T-cell (primary cell): ENCODE data around the gene YIPF4. TPM values are rescaled to one million over a fixed set of nuclear protein-coding genes. Genes with fewer than 3 reads are reported as not detected.
"Not testable (repeated sequence)": the region's sequence is repeated elsewhere in the genome, so short reads cannot be mapped to it uniquely, and the experiment has no call there.

Experiments
- ATAC-seq, 4 experiments: fragments of 200-7000 bp in 3 of 4; fragments of 150-1000 bp in 1 of 4; cut with Tn5 transposase; replicated peaks in 1 of 4; 1 replicate in 3 of 4; 2 replicates in 1 of 4; pipeline ENCODE4 v1.10.0; 2021; ENCODE audit warnings: moderate library complexity in 3 of 4, mild to moderate bottlenecking in 2 of 4, moderate number of reproducible peaks in 1 of 4
- CTCF ChIA-PET, 2 donors: fragments of 300-600 bp; sonication (Branson Sonifier 250); formaldehyde crosslinking; loops; one replicate each; lab custom pipeline; 2022; ENCODE audit warnings: antibody characterized with exemption in 2 of 2; lab: Charles Lee
- POLR2A ChIA-PET, 2 donors: fragments of 300-600 bp; sonication (Branson Sonifier 250); formaldehyde crosslinking; loops; one replicate each; lab custom pipeline; 2022; ENCODE audit warnings: antibody characterized with exemption in 2 of 2; lab: Charles Lee
- DNase-seq, 35 experiments: peaks; one replicate each; pipeline versions ENCODE4 v3.0.0 to v3.0.0-alpha.2; 2013 to 2023
- H3K27ac ChIP-seq: one replicate; pipeline ENCODE4 v1.5.1; 2013; ENCODE audit warnings: low read length
- H3K27me3 ChIP-seq, 2 experiments: replicated peaks in 1 of 2; 1 replicate in 1 of 2; 2 replicates in 1 of 2; pipeline versions ENCODE4 v1.6.1 to v1.7.0; 2013; ENCODE audit warnings: low read length in 1 of 2, mixed read lengths in 1 of 2; ENCODE audit not compliant: control insufficient read depth in 2 of 2, insufficient read depth in 2 of 2; ENCODE audit errors: extremely low read depth in 1 of 2
- H3K36me3 ChIP-seq, 2 donors: 1 replicate in 1 of 2; 2 replicates in 1 of 2; pipeline versions ENCODE4 v1.6.1 to v1.7.0; 2013; ENCODE audit warnings: low read length in 1 of 2; ENCODE audit not compliant: control insufficient read depth in 2 of 2, insufficient read depth in 1 of 2; ENCODE audit errors: extremely low read depth in 1 of 2
- H3K4me1 ChIP-seq, 2 experiments: 1 replicate in 1 of 2; 2 replicates in 1 of 2; pipeline versions ENCODE4 v1.6.1 to v1.7.0; 2013; ENCODE audit warnings: low read length in 2 of 2, mixed read lengths in 1 of 2; ENCODE audit not compliant: insufficient read depth in 2 of 2, control insufficient read depth in 1 of 2; ENCODE audit errors: extremely low read depth in 1 of 2
- H3K4me3 ChIP-seq, 2 donors: 1 replicate in 1 of 2; 2 replicates in 1 of 2; pipeline versions ENCODE4 v1.5.1 to v1.7.0; 2013; ENCODE audit warnings: mild to moderate bottlenecking in 2 of 2, low read length in 1 of 2, moderate library complexity in 1 of 2; ENCODE audit not compliant: control insufficient read depth in 1 of 2; ENCODE audit errors: extremely low read depth in 1 of 2
- H3K9me3 ChIP-seq: 2 replicates; pipeline ENCODE4 v1.7.0; 2013
- H3K27ac Mint-ChIP-seq, 2 donors: one replicate each; pipeline ENCODE4 v1.8.0; 2020 to 2021; ENCODE audit warnings: mild to moderate bottlenecking in 2 of 2, mixed read lengths in 2 of 2
- H3K27me3 Mint-ChIP-seq, 2 donors: one replicate each; pipeline ENCODE4 v1.8.0; 2021 to 2022; ENCODE audit warnings: mixed read lengths in 2 of 2
- H3K36me3 Mint-ChIP-seq: one replicate; pipeline ENCODE4 v1.8.0; 2021; ENCODE audit warnings: mixed read lengths
- H3K4me1 Mint-ChIP-seq, 3 donors: one replicate each; pipeline ENCODE4 v1.8.0; 2020 to 2022; ENCODE audit warnings: mixed read lengths in 3 of 3, mild to moderate bottlenecking in 1 of 3
- H3K4me3 Mint-ChIP-seq, 3 donors: one replicate each; pipeline ENCODE4 v1.8.0; 2020 to 2022; ENCODE audit warnings: mild to moderate bottlenecking in 3 of 3, mixed read lengths in 3 of 3, moderate library complexity in 3 of 3
- H3K9me3 Mint-ChIP-seq, 3 donors: one replicate each; pipeline ENCODE4 v1.8.0; 2020 to 2022; ENCODE audit warnings: mixed read lengths in 3 of 3
- WGBS: methylation state at CpG from one replicate; pipeline ENCODE4 v1.1.5; 2013; ENCODE audit warnings: missing lambda C conversion rate; ENCODE audit not compliant: insufficient coverage; 5-methylcytosine and 5-hydroxymethylcytosine counted together
- total RNA-seq, 35 experiments: library from RNA in 6 of 35; stranded (reverse) in 6 of 35; fragments of 120-200 nt in 1 of 35; gene quantifications; one replicate each; pipeline versions ENCODE4 v1.2.1 to v1.2.4 and lab custom pipeline; 2013 to 2026

The YIPF4 gene
- total RNA-seq, 5 donors from 2014 or later (not counting 1 experiment from before 2014, with no cell fraction given) = 17.1 to 47.5 (median 42.7) TPM

DNA sequence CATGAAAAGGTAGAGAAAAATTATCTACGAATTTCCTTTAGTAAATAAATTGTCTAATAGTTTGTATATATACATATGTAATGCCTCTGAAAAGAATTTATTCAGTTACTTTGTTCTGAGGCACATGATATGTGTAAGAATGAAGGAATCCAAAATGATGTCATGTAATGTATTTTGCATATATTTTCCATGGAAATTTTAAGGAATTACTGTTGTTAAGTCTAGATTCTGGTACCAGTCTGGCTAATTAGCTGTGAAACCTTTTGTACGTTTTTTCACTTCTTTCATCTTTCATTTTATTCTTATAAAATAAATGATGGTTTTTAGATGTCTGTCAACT lies 12.3 kb downstream of the YIPF4 start:
- H3K27me3 ChIP-seq = no peaks in the 10 kb centered on the region
- Mint-ChIP-seq H3K4me1 (peaks cover 35 to 39% (median 38%) of the 10 kb centered on the region in 3 donors), H3K36me3 (peaks cover 25% of the 10 kb centered on the region), H3K9me3 (no peaks in the 10 kb centered on the region), H3K4me3 (no peak overlapping the region), H3K27me3 (no peaks in the 10 kb centered on the region), H3K27ac (peak overlapping the region in 1 of 2 donors; percentile 22)
- H3K9me3 ChIP-seq = no peaks in the 10 kb centered on the region
- peaks cover 0 to 10% of the 10 kb centered on the region in 2 experiments for H3K4me1 ChIP-seq
- ATAC-seq (no peak), DNase-seq (no peak)
- no peak overlapping the region for H3K4me3 ChIP-seq
- POLR2A ChIA-PET = no interaction called here
- H3K36me3 ChIP-seq = peaks cover 0 to 18% of the 10 kb centered on the region in 2 donors
- H3K27ac ChIP-seq = no peak overlapping the region
- CTCF ChIA-PET = no interaction called here
- WGBS = no CpG with 5 or more reads among the region's 2 CpGs

DNA sequence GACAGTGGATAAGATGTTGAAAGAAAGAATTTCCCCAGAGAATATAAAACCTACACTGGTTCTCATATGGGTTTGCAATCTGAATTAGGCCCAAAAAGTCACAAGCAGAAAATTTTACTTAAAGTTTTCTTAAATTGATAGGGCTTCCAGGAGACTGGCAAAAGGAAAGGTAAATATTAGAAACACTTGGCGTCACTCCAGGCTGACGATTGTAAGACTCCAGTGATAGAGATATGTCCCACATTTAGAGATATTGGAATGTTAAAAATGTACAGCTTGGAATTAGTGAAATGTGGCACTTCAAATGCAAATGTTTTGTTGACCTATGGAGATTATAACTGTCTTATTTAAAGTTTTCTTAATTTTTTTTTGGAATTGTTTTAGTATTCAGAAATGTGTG lies 14.0 kb downstream of the YIPF4 start:
- H3K27me3 Mint-ChIP-seq = no peaks in the 10 kb centered on the region
- POLR2A ChIA-PET = no interaction called here
- Histone ChIP-seq H3K36me3 (peaks cover 0 to 26% of the 10 kb centered on the region in 2 donors), H3K9me3 (no peaks in the 10 kb centered on the region), H3K27ac (no peak overlapping the region), H3K4me1 (peaks cover 0 to 8% of the 10 kb centered on the region in 2 experiments), H3K4me3 (no peak overlapping the region), H3K27me3 (no peaks in the 10 kb centered on the region)
- peaks cover 23 to 27% (median 26%) of the 10 kb centered on the region in 3 donors for H3K4me1 Mint-ChIP-seq
- WGBS = 100% methylated on average over 2 of the region's 2 CpGs
- H3K9me3 Mint-ChIP-seq = no peaks in the 10 kb centered on the region
- CTCF ChIA-PET = no interaction called here
- H3K27ac Mint-ChIP-seq = no peak overlapping the region
- ATAC-seq (no peak), DNase-seq (no peak)
- peaks cover 26% of the 10 kb centered on the region for H3K36me3 Mint-ChIP-seq
- no peak overlapping the region for H3K4me3 Mint-ChIP-seq

DNA sequence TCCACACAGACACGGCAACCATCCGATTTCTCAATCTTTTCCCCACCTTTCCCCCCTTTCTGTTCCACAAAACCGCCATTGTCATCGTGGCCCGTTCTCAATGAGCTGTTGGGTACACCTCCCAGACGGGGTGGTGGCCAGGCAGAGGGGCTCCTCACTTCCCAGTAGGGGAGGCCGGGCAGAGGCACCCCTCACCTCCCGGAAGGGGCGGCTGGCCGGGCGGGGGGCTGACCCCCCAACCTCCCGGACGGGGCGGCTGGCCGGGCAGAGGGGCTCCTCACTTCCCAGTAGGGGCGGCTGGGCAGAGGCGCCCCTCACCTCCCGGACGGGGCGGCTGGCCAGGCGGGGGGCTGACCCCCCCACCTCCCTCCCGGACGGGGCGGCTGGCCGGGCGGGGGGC lies 15.8 kb downstream of the YIPF4 start:
- H3K27ac Mint-ChIP-seq, H3K27me3 Mint-ChIP-seq, H3K27me3 ChIP-seq, H3K4me3 Mint-ChIP-seq, POLR2A ChIA-PET, ATAC-seq, DNase-seq, H3K27ac ChIP-seq, CTCF ChIA-PET, H3K9me3 ChIP-seq, H3K4me3 ChIP-seq, H3K9me3 Mint-ChIP-seq, H3K4me1 ChIP-seq: not testable (repeated sequence)
- H3K36me3 Mint-ChIP-seq = peaks cover 24% of the 10 kb centered on the region
- H3K36me3 ChIP-seq = peaks cover 0 to 26% of the 10 kb centered on the region in 2 donors
- WGBS = no CpG with 5 or more reads among the region's 26 CpGs
- peaks cover 9 to 14% (median 14%) of the 10 kb centered on the region in 3 donors for H3K4me1 Mint-ChIP-seq

GRCh38 chr2:32293966-32294562 lies 16.4 kb downstream of the YIPF4 start:
- H3K4me1 Mint-ChIP-seq, H3K27me3 ChIP-seq, H3K9me3 ChIP-seq, H3K9me3 Mint-ChIP-seq, H3K4me1 ChIP-seq, H3K27ac ChIP-seq, ATAC-seq, POLR2A ChIA-PET, H3K27me3 Mint-ChIP-seq, H3K4me3 Mint-ChIP-seq, H3K4me3 ChIP-seq, DNase-seq, CTCF ChIA-PET, H3K27ac Mint-ChIP-seq: not testable (repeated sequence)
- peaks cover 23% of the 10 kb centered on the region for H3K36me3 Mint-ChIP-seq
- H3K36me3 ChIP-seq = peaks cover 3 to 28% of the 10 kb centered on the region in 2 donors
- 97% methylated on average over 7 of the region's 43 CpGs for WGBS

DNA sequence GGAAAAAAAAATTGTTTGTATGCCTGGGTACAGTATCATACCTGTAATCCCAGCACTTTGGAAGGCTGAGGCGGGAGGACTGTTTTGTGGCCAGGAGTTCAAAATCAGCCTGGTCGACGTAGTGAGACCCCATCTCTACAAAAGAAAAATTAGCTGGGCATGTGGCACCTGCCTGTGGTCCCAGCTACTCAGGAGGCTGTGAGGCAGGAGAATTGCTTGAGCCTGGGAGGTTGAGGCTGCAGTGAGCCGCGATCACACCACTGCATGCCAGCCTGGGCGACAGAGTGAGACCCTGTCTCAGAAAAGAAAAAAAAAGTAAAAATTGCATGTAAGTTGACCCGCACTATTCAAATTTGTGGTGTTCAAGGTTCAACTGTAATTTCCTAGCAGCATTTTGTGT lies 32.9 kb downstream of the YIPF4 start:
- ChIA-PET CTCF (no interaction called here), POLR2A (no interaction called here)
- Mint-ChIP-seq H3K4me3 (no peak overlapping the region), H3K27ac (no peak overlapping the region), H3K36me3 (peaks cover 25% of the 10 kb centered on the region), H3K9me3 (no peaks in the 10 kb centered on the region), H3K27me3 (no peaks in the 10 kb centered on the region), H3K4me1 (no peaks in the 10 kb centered on the region)
- H3K4me1 ChIP-seq = no peaks in the 10 kb centered on the region
- H3K27ac ChIP-seq = no peak overlapping the region
- WGBS = 100% methylated on average over 4 of the region's 7 CpGs
- no peak for ATAC-seq
- H3K9me3 ChIP-seq = no peaks in the 10 kb centered on the region
- DNase-seq = no peak
- H3K27me3 ChIP-seq = no peaks in the 10 kb centered on the region
- H3K4me3 ChIP-seq = no peak overlapping the region
- peaks cover 0 to 4% of the 10 kb centered on the region in 2 donors for H3K36me3 ChIP-seq

- no peaks in the 10 kb centered on the region for H3K4me1 ChIP-seq
- peaks cover 0 to 2% of the 10 kb centered on the region in 2 donors for H3K36me3 ChIP-seq
- ATAC-seq (no peak), DNase-seq (no peak)
- H3K36me3 Mint-ChIP-seq = peaks cover 16% of the 10 kb centered on the region
- ChIA-PET POLR2A (interaction anchor here in 1 of 2 donors (0.8 kb wide), 1 partner anchor 113 kb away, joined by 3 read pairs; no protein-coding TSS in a partner anchor), CTCF (interaction anchor here in 1 of 2 donors (1.0 kb wide), 1 partner anchor 48 kb away, joined by 4 read pairs; no protein-coding TSS in a partner anchor)
- H3K27me3 ChIP-seq = no peaks in the 10 kb centered on the region
- no peaks in the 10 kb centered on the region for H3K4me1 Mint-ChIP-seq
- no peak overlapping the region for H3K4me3 ChIP-seq
- H3K9me3 ChIP-seq = no peaks in the 10 kb centered on the region
- no peak overlapping the region for H3K4me3 Mint-ChIP-seq
- no peak overlapping the region for H3K27ac ChIP-seq
- WGBS = no CpG with 5 or more reads among the region's 1 CpG
- H3K9me3 Mint-ChIP-seq = no peaks in the 10 kb centered on the region
- H3K27me3 Mint-ChIP-seq = no peaks in the 10 kb centered on the region
- H3K27ac Mint-ChIP-seq = no peak overlapping the region
Measured at GRCh38 chr2:32314886-32315285, 37.2 kb downstream of the YIPF4 start.
